HPDE6-E6E7 (cell line): ENCODE results near the gene IMMT.
"Not testable (repeated sequence)": the region's sequence is repeated elsewhere in the genome, so short reads cannot be mapped to it uniquely, and the experiment has no call there.

ENCODE experiments used
- DNase-seq: peaks from one replicate; pipeline ENCODE4 v3.0.0; 2011; ENCODE audit warnings: missing footprints; ENCODE audit errors: extremely low spot score

The IMMT gene

DNA sequence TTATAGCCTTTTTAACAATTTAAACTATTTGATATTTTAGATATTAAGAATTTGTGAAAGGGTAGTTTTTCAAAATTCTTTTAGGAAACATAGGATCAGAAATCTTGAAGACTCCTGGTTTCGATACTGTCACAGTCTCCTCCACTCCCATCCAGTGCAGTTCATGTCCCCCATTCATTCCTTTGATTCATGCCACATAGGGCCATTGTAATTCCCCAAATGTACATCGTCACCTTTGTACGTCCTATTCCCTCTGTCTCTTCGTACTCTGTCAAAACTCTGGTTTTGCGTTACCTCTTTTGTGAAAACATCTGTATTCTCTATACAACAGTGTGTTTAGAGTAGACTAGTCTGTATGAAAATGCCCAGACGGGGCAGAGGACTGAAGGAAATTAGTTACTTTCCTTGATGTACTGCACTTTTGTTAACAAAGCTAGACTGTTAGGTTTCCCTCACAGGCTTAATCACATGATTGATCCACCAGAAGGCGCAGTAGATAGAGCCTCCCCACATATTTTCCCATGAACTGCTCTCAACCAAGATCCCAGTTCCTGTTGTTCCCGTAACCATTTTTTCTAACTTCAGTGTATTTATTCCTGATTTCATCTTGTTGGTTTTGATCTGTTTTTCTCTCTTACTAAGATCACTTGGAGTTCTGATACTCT is 6.5 kb upstream of the IMMT start:
- DNase-seq, result no peak

GRCh38 chr2:86200564-86200963 is 5.3 kb upstream of the IMMT start:
- DNase-seq, result not testable (repeated sequence)

DNA sequence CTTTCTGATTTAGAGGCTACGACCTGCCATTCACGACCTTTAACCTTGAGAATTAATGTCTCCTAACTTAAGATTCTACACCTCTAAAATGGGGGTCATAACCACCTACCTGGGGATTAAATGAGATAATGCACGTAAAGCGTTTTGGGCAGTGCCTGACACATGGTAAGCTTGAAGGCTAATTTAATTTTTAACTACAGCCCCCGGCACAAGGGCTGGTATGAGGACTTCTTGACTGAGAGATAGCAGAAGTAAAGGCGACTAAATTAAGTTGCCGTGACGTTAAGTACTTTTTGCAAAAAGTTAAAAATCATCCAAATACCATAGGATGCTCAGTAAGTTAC is 4.5 kb upstream of the IMMT start:
- no peak for DNase-seq

- DNase-seq, result no peak
These were observed 636 bp upstream of the IMMT start for GRCh38 chr2:86195808-86196387.

DNA sequence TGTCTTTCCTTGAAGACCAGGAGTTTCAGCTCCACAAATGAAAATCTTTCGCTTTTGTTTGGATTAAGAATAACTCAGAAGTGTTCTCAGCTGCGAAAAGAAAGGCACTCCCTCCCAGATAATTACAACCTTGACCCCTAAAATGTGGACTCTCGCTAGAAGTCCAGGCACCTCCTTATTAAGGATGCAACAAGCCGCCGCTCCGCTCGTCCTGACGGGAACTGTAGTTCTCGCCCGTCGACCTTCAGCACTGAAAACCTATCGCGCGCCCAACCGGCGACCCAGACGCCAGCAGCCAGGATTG is 559 bp downstream of the IMMT start:
- no peak for DNase-seq

DNA sequence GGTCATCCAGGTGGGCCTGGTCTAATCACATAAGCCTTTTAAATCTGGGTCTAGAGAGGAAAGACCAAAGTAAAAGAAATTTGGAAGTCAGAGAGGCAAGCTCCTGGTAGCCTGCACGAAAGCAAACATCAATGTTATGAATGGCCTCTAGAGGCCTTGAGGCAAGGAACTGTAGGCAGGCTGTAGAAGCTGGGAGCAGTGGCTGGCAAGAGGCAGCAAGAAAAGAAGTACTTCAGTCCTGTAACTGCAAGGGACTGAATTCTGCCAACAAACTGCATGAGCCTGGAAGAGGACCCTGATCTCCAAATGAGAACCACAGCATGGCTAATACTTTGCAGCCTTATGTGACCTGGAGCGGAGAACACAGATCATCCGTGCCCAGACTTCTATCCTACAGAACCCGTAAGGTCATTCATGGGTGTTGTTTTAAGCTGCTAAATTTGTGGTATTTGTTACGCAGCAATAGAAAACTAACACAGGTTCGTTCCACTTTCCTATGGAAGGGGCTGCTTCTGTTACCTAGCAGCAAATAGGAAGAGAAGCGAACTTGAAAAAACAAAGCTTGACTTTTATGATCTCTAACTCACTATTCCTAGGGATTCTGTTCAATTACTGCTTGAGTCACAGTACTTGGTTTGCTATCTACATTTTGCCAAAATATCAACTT is 1.2 kb downstream of the IMMT start:
- no peak for DNase-seq

DNA sequence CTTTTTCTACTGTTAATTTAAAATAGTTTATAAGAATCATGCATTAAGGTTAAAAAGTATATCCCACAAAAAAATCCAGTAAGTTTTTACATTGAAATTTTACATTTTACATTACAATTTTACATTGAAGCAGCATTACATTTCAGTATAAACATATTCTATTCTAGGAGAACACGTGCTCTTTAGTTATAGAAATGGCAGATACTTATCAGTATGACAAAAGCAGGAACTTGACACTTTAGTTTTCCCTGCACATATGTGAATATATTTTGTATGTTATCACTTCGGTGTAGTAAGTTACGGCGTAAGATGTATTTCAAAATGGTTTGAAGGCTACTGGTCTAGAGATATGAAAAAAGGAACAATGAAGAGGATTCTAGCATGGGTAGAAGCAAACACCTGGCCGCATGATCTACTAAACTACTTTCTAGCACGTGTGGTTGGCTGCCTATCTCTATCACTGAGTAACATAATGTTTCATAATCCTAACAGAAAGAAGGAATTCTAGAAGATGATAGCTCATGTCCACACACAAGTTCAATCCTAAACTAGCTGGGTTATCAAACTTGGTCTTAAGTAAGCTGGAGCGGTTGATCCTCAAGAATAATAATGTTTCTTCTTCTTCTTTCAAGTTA is 5.4 kb downstream of the IMMT start:
- no peak for DNase-seq

DNA sequence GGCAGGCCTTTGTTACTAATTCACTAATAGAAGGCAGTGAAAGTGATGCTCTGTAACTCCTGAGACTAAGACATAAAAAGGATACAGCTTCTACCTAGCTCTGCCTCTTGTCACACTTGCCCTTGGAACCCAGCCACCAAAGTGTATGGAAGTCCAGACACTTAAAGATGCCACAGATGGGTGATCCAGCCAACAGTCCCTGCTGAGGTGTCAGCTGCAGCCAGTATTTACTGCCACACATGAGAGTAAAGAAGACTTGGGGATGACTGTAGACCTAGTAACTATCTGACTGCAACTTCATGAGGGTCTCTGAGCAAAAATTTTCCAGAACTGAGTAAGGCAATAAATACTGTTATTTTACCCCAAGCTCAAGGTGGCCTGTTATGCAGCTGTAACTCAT is 8.8 kb downstream of the IMMT start:
- no peak for DNase-seq

DNA sequence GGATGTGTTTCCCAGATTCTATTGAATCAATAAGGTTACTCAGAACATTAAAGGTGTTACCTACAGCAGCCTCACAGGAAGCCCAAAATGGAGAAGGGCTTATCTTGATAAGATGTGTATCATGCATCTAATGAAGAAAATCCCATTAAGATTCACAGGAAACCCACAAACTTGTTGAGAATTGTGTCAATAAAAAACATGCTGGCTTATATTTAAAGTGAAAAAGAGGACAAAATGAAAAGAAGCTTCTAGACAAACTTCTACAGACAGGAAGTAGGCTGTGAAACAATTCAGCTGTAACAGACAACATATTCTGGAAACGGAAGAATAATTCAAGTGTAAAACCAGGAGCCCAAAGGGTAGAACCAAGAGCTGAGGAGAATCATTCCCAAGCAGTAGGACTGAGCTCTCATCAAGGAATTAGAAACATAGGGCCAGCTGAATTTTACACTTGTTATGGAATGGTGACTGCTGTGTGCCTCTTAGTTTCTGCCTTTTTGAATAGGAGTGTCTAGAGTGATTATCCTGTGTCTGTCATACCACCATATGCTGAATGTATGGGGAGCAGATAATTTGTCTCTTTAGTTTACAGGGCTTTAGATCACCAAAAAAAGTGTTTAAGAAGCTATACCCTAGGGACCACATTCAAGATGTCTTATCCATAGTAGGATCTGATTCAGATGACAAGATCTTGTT is 9.6 kb downstream of the IMMT start:
- no peak for DNase-seq

DNA sequence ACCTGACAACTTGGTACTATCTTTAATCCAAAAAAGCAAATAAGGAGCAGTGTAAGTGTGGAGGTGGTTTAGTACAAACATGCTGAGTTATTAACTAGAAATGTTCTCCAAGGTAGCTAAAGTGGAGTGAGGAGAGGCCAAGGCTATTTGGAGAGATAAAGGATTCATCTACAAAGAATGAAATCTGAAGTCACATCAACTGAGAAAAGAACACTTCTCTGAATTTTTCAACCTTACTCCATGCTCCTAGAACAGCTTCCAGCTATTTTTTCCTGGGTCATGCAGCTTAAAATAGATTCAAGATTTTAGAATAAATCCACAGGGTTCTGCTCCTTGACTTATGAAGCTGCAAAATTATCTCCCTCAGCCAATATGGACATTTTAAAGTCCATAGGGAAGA is 18.7 kb downstream of the IMMT start:
- DNase-seq, result no peak

GRCh38 chr2:86175828-86176227 is 19.4 kb downstream of the IMMT start:
- DNase-seq, result no peak

DNA sequence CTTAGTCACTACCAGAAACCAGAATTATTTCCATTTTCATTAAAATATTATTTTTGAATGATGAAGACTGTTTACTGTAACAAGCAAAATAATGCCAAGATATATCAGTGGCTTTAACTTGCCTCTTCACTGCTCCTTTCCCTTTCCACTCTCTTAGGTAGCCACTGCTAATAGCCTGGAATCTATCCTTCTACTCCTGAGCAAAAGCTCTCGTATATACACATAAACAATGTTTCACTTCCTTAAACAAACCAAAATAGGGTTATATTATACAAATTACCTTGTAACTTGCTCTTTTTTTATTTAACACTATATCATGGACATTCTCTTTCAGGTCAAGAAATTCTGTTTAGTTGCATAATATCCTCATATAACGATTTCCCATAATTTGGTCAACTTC is 20.8 kb downstream of the IMMT start:
- no peak for DNase-seq

- no peak for DNase-seq
These were observed 22.7 kb downstream of the IMMT start for GRCh38 chr2:86172610-86173009.

GRCh38 chr2:86171295-86171694 is 24.0 kb downstream of the IMMT start:
- no peak for DNase-seq

DNA sequence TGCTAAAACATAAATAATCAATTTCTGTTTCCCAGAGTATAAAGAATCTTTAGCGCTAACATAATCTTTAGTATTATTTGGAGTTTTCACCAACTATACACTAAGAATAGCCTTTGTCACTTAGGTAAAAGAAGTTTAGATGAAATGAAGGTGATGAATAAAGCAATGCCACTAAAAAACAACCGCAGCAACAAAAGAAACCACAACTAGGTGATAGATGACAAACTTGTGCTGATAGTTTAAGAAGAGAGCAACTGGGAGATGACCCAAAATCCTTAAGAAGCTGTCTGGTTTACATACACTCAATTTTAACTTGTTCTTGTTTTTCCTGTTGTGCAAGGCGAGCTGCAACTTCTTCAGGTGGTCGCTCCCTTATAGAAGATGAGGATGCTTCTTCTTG is 24.8 kb downstream of the IMMT start:
- no peak for DNase-seq

DNA sequence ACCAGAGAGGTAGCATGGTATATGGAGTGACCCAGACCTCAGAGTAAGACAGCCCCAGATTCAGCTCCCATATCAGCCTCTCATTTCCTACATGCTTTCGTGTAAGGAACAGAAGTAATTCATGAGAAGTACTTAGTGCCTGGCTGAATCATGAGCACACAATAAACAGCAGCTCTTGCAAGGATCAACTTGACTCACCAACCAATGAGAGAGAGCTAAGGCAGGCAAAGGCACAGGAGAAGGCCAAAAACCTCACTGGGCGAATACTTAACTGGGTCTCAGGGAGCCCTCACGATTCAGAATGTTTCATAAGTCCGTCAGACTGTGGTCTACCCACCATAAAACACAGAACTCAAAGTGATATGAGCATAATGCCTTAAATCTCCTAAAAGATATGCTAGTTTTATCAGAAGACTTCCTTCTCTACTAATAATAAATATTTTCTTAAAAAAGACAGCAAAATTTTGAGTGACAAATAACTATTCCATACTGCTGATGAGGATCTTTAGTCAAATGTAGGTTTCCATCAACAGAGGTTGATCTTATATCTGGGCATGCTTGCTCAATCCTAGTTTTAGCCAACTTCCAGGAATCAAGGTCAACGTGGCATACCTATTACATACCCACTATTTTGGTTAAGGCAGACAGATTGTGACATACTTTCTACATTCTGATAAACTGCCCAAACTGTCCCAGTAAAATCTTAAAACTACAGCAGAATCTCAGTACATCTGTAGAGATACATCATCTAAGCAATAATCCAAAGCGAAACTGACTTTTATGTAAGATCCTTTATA is 34.9 kb downstream of the IMMT start:
- DNase-seq, result no peak

DNA sequence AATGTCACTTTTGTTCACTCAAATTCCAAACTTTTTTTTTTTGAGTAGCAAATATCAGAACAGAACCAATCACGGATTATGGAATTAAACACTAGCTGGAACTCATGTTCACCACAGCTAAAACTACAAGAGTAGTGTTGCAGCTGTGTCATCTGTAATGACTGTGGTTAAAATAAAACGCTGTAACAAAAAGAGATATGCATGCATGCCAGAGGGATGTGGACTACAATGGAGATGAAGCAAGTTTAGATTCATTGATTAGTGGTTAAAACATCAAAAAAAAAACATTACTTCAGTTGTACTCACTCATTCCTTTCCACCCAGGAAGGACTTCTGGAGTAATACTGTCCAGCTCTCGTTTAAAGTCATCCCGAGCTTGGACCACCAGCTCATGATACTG is 37.0 kb downstream of the IMMT start:
- no peak for DNase-seq

DNA sequence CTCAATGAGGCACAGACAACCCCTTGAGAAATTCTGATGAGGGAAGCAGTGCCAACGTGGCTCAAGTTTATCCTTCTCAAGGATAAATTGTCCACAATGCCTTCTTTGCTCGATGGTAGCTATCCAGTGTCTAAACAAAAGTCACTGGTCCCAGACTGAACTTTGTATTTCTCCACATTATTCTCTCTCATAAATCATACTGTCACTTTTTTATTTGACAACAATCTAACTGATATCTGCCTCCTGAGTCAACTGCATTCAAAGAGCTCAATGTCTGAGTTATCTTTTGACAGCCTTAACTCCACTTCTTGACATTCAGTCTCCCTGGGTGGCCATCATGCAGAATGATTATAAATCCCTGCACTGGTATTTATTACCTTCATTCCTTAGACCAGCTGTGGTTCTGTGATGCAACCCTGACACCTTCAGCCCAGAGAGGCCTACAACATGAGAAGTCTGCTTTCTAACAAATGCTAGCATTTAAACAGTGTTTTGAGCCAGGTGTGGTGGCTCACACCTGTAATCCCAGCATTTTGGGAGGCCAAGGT is 38.2 kb downstream of the IMMT start:
- DNase-seq, result no peak

DNA sequence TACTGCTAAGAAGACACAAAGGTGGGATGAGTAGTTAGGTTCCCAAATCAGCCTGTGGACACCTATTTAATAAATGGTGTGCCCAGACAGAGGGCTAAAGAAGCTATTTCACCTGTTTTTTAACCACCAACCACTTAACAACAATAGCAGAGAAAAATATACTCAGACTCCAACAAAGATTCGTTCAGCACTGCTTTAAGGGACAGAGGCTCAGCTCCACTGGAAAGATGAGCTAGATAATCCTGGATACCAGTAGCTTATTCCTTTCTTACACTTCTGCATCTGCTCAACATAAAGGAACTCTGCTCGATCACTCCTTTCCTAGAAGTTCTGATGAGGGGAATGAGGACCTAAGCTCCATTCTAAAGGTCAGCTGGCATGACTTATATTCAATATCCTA is 44.8 kb downstream of the IMMT start:
- no peak for DNase-seq

DNA sequence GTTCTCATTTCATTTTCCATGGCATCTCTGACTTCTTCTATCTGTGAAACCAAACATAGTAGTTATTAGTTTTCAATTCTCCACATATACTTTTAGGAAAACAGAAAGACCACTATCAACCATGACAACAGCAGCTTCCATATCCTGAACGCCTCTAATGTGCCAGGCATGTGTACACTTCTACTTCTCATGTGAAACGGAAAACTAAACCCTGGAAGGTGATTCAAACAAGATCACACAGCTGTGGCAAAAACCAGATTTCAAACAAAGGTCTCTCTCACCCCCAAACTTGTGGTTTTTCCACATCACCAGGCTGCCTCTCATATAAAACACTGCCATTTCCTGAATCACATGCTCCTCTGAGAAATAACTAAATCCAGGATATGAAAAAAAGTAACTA is 47.5 kb downstream of the IMMT start:
- DNase-seq, result no peak

DNA sequence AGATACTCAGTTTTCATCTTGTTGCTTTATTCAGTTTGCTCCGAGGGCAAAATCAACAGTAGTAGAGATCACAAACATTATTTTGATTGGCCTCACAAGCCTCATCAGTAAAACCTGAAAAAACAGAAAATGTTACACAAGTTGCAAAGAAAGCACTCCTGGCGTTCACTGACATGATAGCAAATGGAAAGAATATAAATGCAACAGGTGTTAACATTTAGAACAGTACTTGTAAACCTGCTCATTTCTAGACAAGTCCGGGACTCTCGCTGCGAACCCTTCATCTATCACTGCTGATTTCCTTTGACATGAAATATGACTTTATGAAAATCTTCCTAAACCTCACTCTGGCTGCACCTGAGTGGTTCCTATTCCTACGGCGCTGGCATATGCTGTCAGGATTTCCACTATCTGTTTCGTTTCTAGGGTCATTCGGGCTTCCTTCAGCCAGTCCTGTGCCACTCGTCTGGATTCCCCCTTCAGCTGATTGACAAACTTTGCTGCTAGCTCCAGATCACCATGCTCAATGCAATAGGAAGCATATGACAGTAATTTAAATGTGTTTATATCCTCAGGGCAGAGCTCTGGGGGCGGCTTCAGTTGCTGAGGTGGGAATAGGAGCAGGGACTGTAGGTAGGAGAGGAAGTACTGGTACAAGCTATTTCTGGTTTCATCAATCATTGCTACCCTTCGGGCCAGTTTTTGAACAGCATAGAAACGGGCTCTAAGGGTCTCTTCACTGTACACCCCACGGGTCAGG is 51.2 kb downstream of the IMMT start:
- DNase-seq, result no peak
